OCI-LY7 (cell line): ENCODE results near the gene BCL11A. TPM values are rescaled to one million over a fixed set of nuclear protein-coding genes. Genes with fewer than 3 reads are reported as not detected.

Experiments used
- BruUV-seq: library from RNA; stranded (reverse); fragments of 400-500 nt; replicated peaks from 2 replicates; lab custom pipeline; 2021; lab: Mats Ljungman, UMichigan
- CTCF ChIA-PET: fragments of 300-600 bp; sonication (Branson Sonifier 250); formaldehyde crosslinking; loops from one replicate; lab custom pipeline; 2022; ENCODE audit warnings: antibody characterized with exemption; ENCODE audit not compliant: unreplicated experiment; lab: Charles Lee
- POLR2A ChIA-PET: fragments of 300-600 bp; sonication (Branson Sonifier 250); formaldehyde crosslinking; loops from one replicate; lab custom pipeline; 2022; ENCODE audit warnings: antibody characterized with exemption; lab: Charles Lee
- DNase-seq: peaks from one replicate; pipeline ENCODE4 v3.0.0-alpha.2; 2015; ENCODE audit warnings: low spot score
- H2AFZ ChIP-seq: fragments of 200-600 bp; sonication (generic), shearing (Covaris generic); 2 replicates; pipeline ENCODE4 v1.6.1; 2014; ENCODE audit warnings: mild to moderate bottlenecking, antibody characterized with exemption, low read length, moderate library complexity
- H3K27ac ChIP-seq: fragments of 200-600 bp; sonication (generic); 2 replicates; pipeline ENCODE4 v1.5.1; 2014; ENCODE audit warnings: mixed run types, low read depth, mild to moderate bottlenecking, moderate library complexity, low read length, inconsistent platforms; ENCODE audit not compliant: poor library complexity, severe bottlenecking
- H3K36me3 ChIP-seq: fragments of 200-600 bp; sonication (generic); 2 replicates; pipeline ENCODE4 v1.6.1; 2014; ENCODE audit warnings: mild to moderate bottlenecking, antibody characterized with exemption, low read length, moderate library complexity, mixed read lengths; ENCODE audit not compliant: insufficient read depth
- H3K4me1 ChIP-seq: fragments of 200-600 bp; sonication (generic); 2 replicates; pipeline ENCODE4 v1.5.1; 2014; ENCODE audit warnings: mild to moderate bottlenecking, low read length; ENCODE audit not compliant: insufficient read depth, poor library complexity, severe bottlenecking
- H3K4me2 ChIP-seq: fragments of 200-600 bp; sonication (generic); 2 replicates; pipeline ENCODE4 v1.6.1; 2014; ENCODE audit warnings: mild to moderate bottlenecking, low read length
- H3K4me3 ChIP-seq: fragments of 200-600 bp; sonication (generic); 2 replicates; pipeline ENCODE4 v1.5.1; 2014; ENCODE audit warnings: mild to moderate bottlenecking, low read depth, low read length; ENCODE audit not compliant: poor library complexity, severe bottlenecking
- H3K79me2 ChIP-seq: fragments of 200-600 bp; sonication (generic); 2 replicates; pipeline ENCODE4 v1.6.1; 2016; ENCODE audit warnings: low read depth, mild to moderate bottlenecking, low read length, moderate library complexity, mixed read lengths; ENCODE audit not compliant: insufficient read depth
- H3K9me2 ChIP-seq: fragments of 200-600 bp; sonication (generic); 2 replicates; pipeline ENCODE4 v1.6.1; 2016; ENCODE audit warnings: mild to moderate bottlenecking, low read length, mixed read lengths; ENCODE audit not compliant: insufficient read depth
- H3K9me3 ChIP-seq: fragments of 200-600 bp; sonication (generic); 2 replicates; pipeline ENCODE4 v1.6.1; 2014; ENCODE audit warnings: mild to moderate bottlenecking, mixed run types, low read length, mixed read lengths
- H4K20me1 ChIP-seq: fragments of 200-600 bp; sonication (generic); 2 replicates; pipeline ENCODE4 v1.6.1; 2014; ENCODE audit warnings: mild to moderate bottlenecking, antibody characterized with exemption, low read length, moderate library complexity, mixed read lengths; ENCODE audit not compliant: insufficient read depth
- CTCF ChIP-seq: fragments of 200-600 bp; sonication (generic); conservative IDR thresholded peaks from 2 replicates; pipeline ENCODE4 v1.5.1; 2014; ENCODE audit warnings: mild to moderate bottlenecking, antibody characterized with exemption, low read length, moderate library complexity, mixed read lengths
- EZH2phosphoT487 ChIP-seq: fragments of 200-600 bp; sonication (generic); IDR thresholded peaks from 2 replicates; pipeline ENCODE4 v1.6.1; 2018; ENCODE audit warnings: low read depth, borderline replicate concordance, mild to moderate bottlenecking, mixed run types, antibody characterized with exemption, low read length, moderate library complexity, mixed read lengths
- intact Hi-C: fragments of 100-400 bp; cut with micrococcal nuclease; formaldehyde crosslinking; loops from one replicate; pipeline ENCODE4 v1.10.0; 2022; ENCODE audit not compliant: unreplicated experiment
- total RNA-seq, 2 experiments: library from RNA; depleted of rRNA in 1 of 2; stranded (reverse); fragments of >200 nt in 1 of 2; shearing (Covaris generic) in 1 of 2; gene quantifications; 2 replicates each; pipeline ENCODE4 v1.2.3, GENCODE V29; 2014 to 2022

The BCL11A gene
- total RNA-seq, 2 experiments from 2014 or later, result 64.3 to 167 TPM

DNA sequence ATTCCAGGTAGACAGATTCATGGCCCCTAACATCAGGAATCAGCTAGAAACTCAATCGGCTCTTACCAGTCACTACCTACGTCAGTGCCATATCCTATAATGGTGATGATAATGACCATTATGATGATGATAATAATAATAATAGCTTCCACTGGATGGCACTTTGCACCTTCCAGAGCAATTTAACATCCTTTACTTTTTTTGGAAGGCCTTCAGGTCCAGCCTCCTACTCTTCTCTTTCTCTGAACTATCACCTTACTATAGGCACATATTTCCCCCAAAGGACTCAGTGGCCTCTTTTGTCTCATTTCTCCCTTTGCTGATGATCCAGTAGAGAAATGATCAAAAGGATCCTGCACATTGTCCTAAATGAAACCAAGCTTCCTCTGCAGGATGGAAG lies 56.0 kb downstream of the BCL11A start:
- Histone ChIP-seq H3K9me3 (no peaks in the 10 kb centered on the region), H2AFZ (no peak overlapping the region), H3K4me2 (no peak overlapping the region), H3K36me3 (peaks cover 94% of the 10 kb centered on the region), H3K9me2 (no peaks in the 10 kb centered on the region), H3K4me1 (peaks cover 37% of the 10 kb centered on the region), H3K79me2 (peaks cover 65% of the 10 kb centered on the region), H4K20me1 (peaks cover 21% of the 10 kb centered on the region), H3K4me3 (no peak overlapping the region), H3K27ac (no peak overlapping the region)
- CTCF ChIA-PET, result no interaction called here
- no peak for TF ChIP-seq CTCF
- TF ChIP-seq EZH2phosphoT487, result no peak
- BruUV-seq, result no TSS peak
- DNase-seq, result no peak
- POLR2A ChIA-PET, result interaction anchor here (1.0 to 1.1 kb wide), 3 partner anchors 9 to 159 kb away, joined by 3 to 10 read pairs (median 5); no protein-coding TSS in a partner anchor
- intact Hi-C loops, result no loop called here

DNA sequence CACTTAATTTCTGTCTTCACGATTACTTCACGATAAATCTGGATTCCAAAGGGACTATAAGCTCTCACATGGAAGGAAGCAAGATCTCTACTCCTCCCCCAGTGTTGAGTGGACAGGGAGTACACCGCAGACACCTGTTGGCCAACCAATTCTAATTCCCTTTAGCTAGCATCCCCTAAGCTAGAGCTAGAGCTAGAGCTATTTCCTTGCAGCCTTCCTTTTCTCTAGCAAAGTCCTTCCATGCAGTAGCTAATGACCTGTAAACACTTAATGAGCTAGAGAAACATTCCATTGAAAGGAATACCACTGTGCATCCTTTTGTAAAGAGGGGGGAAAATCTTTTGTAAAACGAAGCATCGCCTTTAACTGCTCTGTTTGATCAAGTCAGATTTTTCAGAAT lies 56.5 kb downstream of the BCL11A start:
- BruUV-seq, result no TSS peak
- H3K4me2 ChIP-seq, result no peak overlapping the region

More for the DNA sequence above, 56.5 kb downstream of the BCL11A start:
- ChIA-PET POLR2A (interaction anchor here (1.0 to 1.1 kb wide), 3 partner anchors 9 to 159 kb away, joined by 3 to 10 read pairs (median 5); no protein-coding TSS in a partner anchor), CTCF (no interaction called here)
- TF ChIP-seq EZH2phosphoT487 (no peak), CTCF (no peak)
- H3K27ac ChIP-seq, result no peak overlapping the region
- intact Hi-C loops, result no loop called here
- no peak overlapping the region for H3K4me3 ChIP-seq
- no peak for DNase-seq
- peaks cover 64% of the 10 kb centered on the region for H3K79me2 ChIP-seq
- peaks cover 89% of the 10 kb centered on the region for H3K36me3 ChIP-seq
- H3K9me3 ChIP-seq, result no peaks in the 10 kb centered on the region
- no peak overlapping the region for H2AFZ ChIP-seq
- H3K4me1 ChIP-seq, result peaks cover 37% of the 10 kb centered on the region
- peaks cover 21% of the 10 kb centered on the region for H4K20me1 ChIP-seq
- no peaks in the 10 kb centered on the region for H3K9me2 ChIP-seq
